ENCODE measurements around the gene KLRF2. TPM values are rescaled to one million over a fixed set of nuclear protein-coding genes. Genes with fewer than 3 reads are reported as not detected.

The KLRF2 gene
- total RNA-seq (2022) (not detected in 2 replicates), Bru-seq, nascent RNA (not detected), BruChase-seq, experiment 1, labeled RNA remaining after a 2-hour chase (not detected), BruChase-seq, experiment 2, labeled RNA remaining after a 6-hour chase (percentile 3 among the genes with signal in this experiment)
- long read RNA-seq, result 0 reads

- Histone ChIP-seq H3K27me3 (replicated peaks; ENCODE audit: control insufficient read depth, insufficient read depth, low read length) (no peaks in the 10 kb centered on the region), H3K9me3 (no peaks in the 10 kb centered on the region), H3K36me3 (ENCODE audit: control insufficient read depth, insufficient read depth, low read length) (no peaks in the 10 kb centered on the region), H3K4me3 (ENCODE audit: low read depth, low read length) (no peak within 1 kb of the TSS), H3K4me1 (no peaks in the 10 kb centered on the region)
- Mint-ChIP-seq H3K27ac (ENCODE audit: unreplicated experiment) (no peak within 1 kb of the TSS), H3K27me3 (ENCODE audit: insufficient read depth, unreplicated experiment) (peaks cover 17% of the 10 kb centered on the region), H3K36me3 (ENCODE audit: insufficient read depth, unreplicated experiment) (no peaks in the 10 kb centered on the region), H3K4me3 (ENCODE audit: unreplicated experiment) (no peak within 1 kb of the TSS), H3K9me3 (ENCODE audit: unreplicated experiment) (no peaks in the 10 kb centered on the region), H3K4me1 (ENCODE audit: low read depth, unreplicated experiment) (no peaks in the 10 kb centered on the region)
- TF ChIP-seq CTCF (IDR thresholded peaks at IDR 0.05; ENCODE audit: insufficient read depth in 1 of 2, low read depth in 1 of 2, low read length in 1 of 2, severe bottlenecking in 1 of 2, unreplicated experiment in 1 of 2), result no peak
- ChIA-PET CTCF (no interaction called here), POLR2A (no interaction called here)
- no TSS peak for BruUV-seq (replicated peaks)
- DNase-seq, result no peak
- intact Hi-C loops (cut with micrococcal nuclease; ENCODE audit: unreplicated experiment), result no loop called here
These were observed at the start of gene KLRF2 for GRCh38 chr12:9881246-9881645. TSS of gene KLRF2 (plus strand) at chr12:9881489. CDS start at chr12:9881596, 107 bp downstream.

GRCh38 chr12:9831720-9832119, 49.6 kb upstream of the KLRF2 start:
- Histone ChIP-seq H3K4me1 (no peaks in the 10 kb centered on the region), H3K36me3 (ENCODE audit: control insufficient read depth, insufficient read depth, low read length) (no peaks in the 10 kb centered on the region), H3K27me3 (replicated peaks; ENCODE audit: control insufficient read depth, insufficient read depth, low read length) (no peaks in the 10 kb centered on the region), H3K4me3 (ENCODE audit: low read depth, low read length) (no peak overlapping the region), H3K9me3 (no peaks in the 10 kb centered on the region)
- no peaks in the 10 kb centered on the region for H3K4me1 Mint-ChIP-seq (ENCODE audit: low read depth, unreplicated experiment)
- peaks cover 5% of the 10 kb centered on the region for H3K27me3 Mint-ChIP-seq (ENCODE audit: insufficient read depth, unreplicated experiment)
- no TSS peak for BruUV-seq (replicated peaks)
- no peaks in the 10 kb centered on the region for H3K9me3 Mint-ChIP-seq (ENCODE audit: unreplicated experiment)
- H3K27ac Mint-ChIP-seq (ENCODE audit: unreplicated experiment), result no peak overlapping the region
- intact Hi-C loops (cut with micrococcal nuclease; ENCODE audit: unreplicated experiment), result no loop called here
- POLR2A ChIA-PET, result no interaction called here
- DNase-seq, result no peak
- no peaks in the 10 kb centered on the region for H3K36me3 Mint-ChIP-seq (ENCODE audit: insufficient read depth, unreplicated experiment)
- TF ChIP-seq CTCF (IDR thresholded peaks at IDR 0.05; ENCODE audit: insufficient read depth in 1 of 2, low read depth in 1 of 2, low read length in 1 of 2, severe bottlenecking in 1 of 2, unreplicated experiment in 1 of 2), result no peak
- CTCF ChIA-PET, result no interaction called here
- H3K4me3 Mint-ChIP-seq (ENCODE audit: unreplicated experiment), result no peak overlapping the region

- TF ChIP-seq CTCF (IDR thresholded peaks at IDR 0.05; ENCODE audit: insufficient read depth in 1 of 2, low read depth in 1 of 2, low read length in 1 of 2, severe bottlenecking in 1 of 2, unreplicated experiment in 1 of 2), result no peak
- Mint-ChIP-seq H3K27ac (ENCODE audit: unreplicated experiment) (no peak overlapping the region), H3K4me3 (ENCODE audit: unreplicated experiment) (no peak overlapping the region)
These were observed 37.9 kb upstream of the KLRF2 start for GRCh38 chr12:9843407-9843806.

More at GRCh38 chr12:9843407-9843806, 37.9 kb upstream of the KLRF2 start:
- Mint-ChIP-seq H3K4me1 (ENCODE audit: low read depth, unreplicated experiment) (no peaks in the 10 kb centered on the region), H3K36me3 (ENCODE audit: insufficient read depth, unreplicated experiment) (no peaks in the 10 kb centered on the region), H3K9me3 (ENCODE audit: unreplicated experiment) (no peaks in the 10 kb centered on the region), H3K27me3 (ENCODE audit: insufficient read depth, unreplicated experiment) (peaks cover 16% of the 10 kb centered on the region)
- DNase-seq, result no peak
- no peaks in the 10 kb centered on the region for H3K27me3 ChIP-seq (replicated peaks; ENCODE audit: control insufficient read depth, insufficient read depth, low read length)
- H3K36me3 ChIP-seq (ENCODE audit: control insufficient read depth, insufficient read depth, low read length), result no peaks in the 10 kb centered on the region
- CTCF ChIA-PET, result no interaction called here
- H3K4me1 ChIP-seq, result no peaks in the 10 kb centered on the region
- intact Hi-C loops (cut with micrococcal nuclease; ENCODE audit: unreplicated experiment), result no loop called here
- H3K4me3 ChIP-seq (ENCODE audit: low read depth, low read length), result no peak overlapping the region
- H3K9me3 ChIP-seq, result no peaks in the 10 kb centered on the region
- POLR2A ChIA-PET, result no interaction called here
- BruUV-seq (replicated peaks), result no TSS peak

Measured in Caco-2 (cell line).